HepG2 (cell line): ENCODE data around the gene NME2. TPM values are rescaled to one million over a fixed set of nuclear protein-coding genes. Genes with fewer than 3 reads are reported as not detected.

ENCODE experiments used
- ATAC-seq: fragments of 200-7000 bp; cut with Tn5 transposase; 3 replicates; pipeline ENCODE4 v1.9.1; 2020; ENCODE audit warnings: mild to moderate bottlenecking, moderate library complexity
- BruUV-seq: library from RNA; stranded (reverse); fragments of 400-500 nt; replicated peaks from 2 replicates; lab custom pipeline; 2021; lab: Mats Ljungman, UMichigan
- CTCF ChIA-PET: fragments of 300-600 bp; formaldehyde crosslinking; extraction: SDS; loops from one replicate; lab custom pipeline; 2021; ENCODE audit warnings: low total read pairs, inconsistent platforms, low intra/inter-chr PET ratio; lab: Yijun Ruan, JAX
- POLR2A ChIA-PET: fragments of 350-600 bp; sonication (Branson Sonifier 250); formaldehyde crosslinking; loops from one replicate; lab custom pipeline; 2020; ENCODE audit warnings: antibody characterized with exemption, inconsistent platforms; lab: Yijun Ruan, JAX
- DNase-seq: peaks from one replicate; pipeline ENCODE4 v3.0.0-alpha.2; 2015; ENCODE audit warnings: low spot score
- FAIRE-seq: peaks from 3 replicates; lab custom pipeline; 2011; peaks lifted over from hg19 to GRCh38; lab: Jason Lieb, UNC
- H2AFZ ChIP-seq: one replicate; pipeline ENCODE4 v1.6.1; 2011; ENCODE audit warnings: low read length, inconsistent platforms
- H3K27ac ChIP-seq: fragments of 300-600 bp; 3 replicates; pipeline ENCODE4 v1.8.0; 2011; ENCODE audit warnings: mixed run types, mild to moderate bottlenecking, mixed read lengths, low read length, inconsistent platforms; ENCODE audit not compliant: insufficient read depth; ENCODE audit errors: extremely low read length
- H3K27me3 ChIP-seq, 2 experiments: fragments of 200-600 bp in 1 of 2; 2 replicates in 1 of 2; 3 replicates in 1 of 2; pipeline versions ENCODE4 v1.6.0 to v1.8.0; 2011; ENCODE audit warnings: low read length in 2 of 2, mild to moderate bottlenecking in 2 of 2, moderate library complexity in 2 of 2, inconsistent platforms in 1 of 2; ENCODE audit not compliant: insufficient read depth in 2 of 2, control insufficient read depth in 1 of 2
- H3K36me3 ChIP-seq, 2 experiments: fragments of 200-600 bp in 1 of 2; replicated peaks in 1 of 2; 2 replicates in 1 of 2; 3 replicates in 1 of 2; pipeline versions ENCODE4 v1.5.1 to v1.8.0; 2011; ENCODE audit warnings: low read length in 2 of 2, inconsistent platforms in 1 of 2; ENCODE audit not compliant: insufficient read depth in 2 of 2, control insufficient read depth in 1 of 2
- H3K4me1 ChIP-seq: 2 replicates; pipeline ENCODE4 v1.5.1; 2012; ENCODE audit warnings: low read length, inconsistent platforms; ENCODE audit not compliant: insufficient read depth
- H3K4me2 ChIP-seq: 2 replicates; pipeline ENCODE4 v1.6.0; 2011; ENCODE audit warnings: low read depth, low read length, inconsistent platforms
- H3K4me3 ChIP-seq, 3 experiments: fragments of 200-600 bp in 1 of 3; sonication (generic), shearing (Covaris generic) in 1 of 3; replicated peaks in 1 of 3; 2 replicates each; pipeline ENCODE4 v1.5.1; 2011 to 2016; ENCODE audit warnings: low read length in 3 of 3, inconsistent platforms in 2 of 3, low read depth in 2 of 3, mild to moderate bottlenecking in 2 of 3, control low read depth in 1 of 3, mixed read lengths in 1 of 3; ENCODE audit not compliant: insufficient read depth in 1 of 3
- H3K79me2 ChIP-seq: one replicate; pipeline ENCODE4 v1.6.1; 2011; ENCODE audit warnings: low read length, inconsistent platforms; ENCODE audit not compliant: insufficient read depth
- H3K9ac ChIP-seq: 2 replicates; pipeline ENCODE4 v1.6.0; 2011; ENCODE audit warnings: mild to moderate bottlenecking, low read depth, low read length, inconsistent platforms; ENCODE audit not compliant: insufficient read depth
- H3K9me3 ChIP-seq: 2 replicates; pipeline ENCODE4 v1.5.1; 2012; ENCODE audit warnings: mild to moderate bottlenecking, low read length
- H4K20me1 ChIP-seq: 2 replicates; pipeline ENCODE4 v1.6.0; 2011; ENCODE audit warnings: inconsistent platforms, mild to moderate bottlenecking, low read length, moderate library complexity; ENCODE audit not compliant: insufficient read depth
- ETV6 ChIP-seq: sonication (generic); formaldehyde crosslinking; conservative IDR thresholded peaks from 2 replicates; pipeline ENCODE4 v1.4.0; 2020; ENCODE audit warnings: missing genetic modification reagents
- FOXJ3 ChIP-seq: sonication (generic); formaldehyde crosslinking; IDR thresholded peaks from 2 replicates; pipeline ENCODE4 v1.4.0; 2020; ENCODE audit warnings: missing genetic modification reagents, mild to moderate bottlenecking, borderline replicate concordance
- GATAD1 ChIP-seq: IDR thresholded peaks from 2 replicates; pipeline ENCODE4 v1.6.1; 2016; ENCODE audit warnings: missing genetic modification reagents, missing compliant biosample characterization
- HINFP ChIP-seq: sonication (generic); formaldehyde crosslinking; IDR thresholded peaks from 2 replicates; pipeline ENCODE4 v1.4.0; 2020; ENCODE audit warnings: low read depth, mild to moderate bottlenecking, missing genetic modification reagents
- MIER2 ChIP-seq: IDR thresholded peaks from 2 replicates; pipeline ENCODE4 v1.6.1; 2016; ENCODE audit warnings: missing biosample characterization, missing genetic modification reagents
- RBFOX2 ChIP-seq: fragments of 200-400 bp; formaldehyde crosslinking; IDR thresholded peaks from 2 replicates; pipeline ENCODE4 v1.6.1; 2017; ENCODE audit warnings: low read depth, mild to moderate bottlenecking, low read length
- RFX1 ChIP-seq: fragments of 450-650 bp; IDR thresholded peaks from 2 replicates; pipeline ENCODE4 v1.6.1; 2017
- RFX3 ChIP-seq: IDR thresholded peaks from 2 replicates; pipeline ENCODE4 v1.6.1; 2016; ENCODE audit warnings: missing biosample characterization, missing genetic modification reagents
- SALL2 ChIP-seq: sonication (generic); formaldehyde crosslinking; IDR thresholded peaks from 2 replicates; pipeline ENCODE4 v1.8.1; 2023; ENCODE audit warnings: mild to moderate bottlenecking, missing genetic modification reagents, inconsistent platforms
- SAP130 ChIP-seq: IDR thresholded peaks from 2 replicates; pipeline ENCODE4 v1.6.1; 2016; ENCODE audit warnings: low read depth
- SRF ChIP-seq: IDR thresholded peaks from 2 replicates; pipeline ENCODE4 v1.6.1; 2011; ENCODE audit warnings: mild to moderate bottlenecking, low read depth, low read length, moderate library complexity
- TARDBP ChIP-seq: sonication (generic); formaldehyde crosslinking; IDR thresholded peaks from 2 replicates; pipeline ENCODE4 v1.8.0; 2022; ENCODE audit warnings: mild to moderate bottlenecking, missing genetic modification reagents
- TRAFD1 ChIP-seq: sonication (generic); formaldehyde crosslinking; IDR thresholded peaks from 2 replicates; pipeline ENCODE4 v1.5.1; 2020; ENCODE audit warnings: missing genetic modification reagents, mild to moderate bottlenecking, borderline replicate concordance
- ZEB1 ChIP-seq: IDR thresholded peaks from 2 replicates; pipeline ENCODE4 v1.6.1; 2012; ENCODE audit warnings: mild to moderate bottlenecking, low read depth, inconsistent platforms; ENCODE audit not compliant: insufficient replicate concordance
- WGBS: methylation state at CpG from one replicate; pipeline ENCODE4 v1.1.6; 2017; ENCODE audit warnings: low lambda C conversion rate; 5-methylcytosine and 5-hydroxymethylcytosine counted together
- in situ Hi-C: cut with HindIII; loops from 2 replicates; pipeline ENCODE4 v1.10.0; 2017; ENCODE audit warnings: low pct_unique_long_range_greater_than_20kb; ENCODE audit not compliant: extremely low pct_ligation_motif_present
- intact Hi-C: fragments of 100-400 bp; cut with micrococcal nuclease; formaldehyde crosslinking; loops from one replicate; pipeline ENCODE4 v1.10.0; 2022; ENCODE audit not compliant: unreplicated experiment
- polyA plus RNA-seq, 8 experiments: library from polyadenylated mRNA; depleted of rRNA in 3 of 8; stranded (reverse) in 7 of 8; unstranded in 1 of 8; fragments of >200 nt; fragmentation: Illumina TruSeq in 4 of 8; extraction: Trizol in 4 of 8; gene quantifications; 2 replicates each; pipeline versions ENCODE4 v1.2.1 to v1.2.3, GENCODE V29; 2011 to 2016; ENCODE audit warnings: low read depth in 4 of 8, missing spikeins in 1 of 8, mixed read lengths in 1 of 8; ENCODE audit not compliant: insufficient read depth in 1 of 8
- total RNA-seq, 5 experiments: library from RNA; depleted of rRNA; stranded (reverse); fragments of >200 nt; fragmentation: Illumina TruSeq; extraction: Trizol; gene quantifications; 2 replicates each; pipeline ENCODE4 v1.2.3, GENCODE V29; 2016; ENCODE audit warnings: low read depth in 1 of 5

The NME2 gene
- total and polyA plus RNA-seq, 2 of the 13 experiments (the other 11 are each of a cell fraction or from before 2014, with no cell fraction given) = 790 to 1,213 TPM

- TF ChIP-seq FOXJ3 (no peak), SAP130 (CRISPR knock-in tag) (no peak), TARDBP (CRISPR knock-in tag) (no peak), SALL2 (CRISPR knock-in tag) (no peak), ZEB1 (no peak), ETV6 (no peak), MIER2 (CRISPR knock-in tag) (no peak), TRAFD1 (no peak)
- TF ChIP-seq, all 625 proteins: peak for 0
These were observed 18.6 kb upstream of the NME2 start (continued) for GRCh38 chr17:51147650-51148049.

GRCh38 chr17:51149163-51149562 lies 17.0 kb upstream of the NME2 start:
- Histone ChIP-seq H3K9me3 (no peaks in the 10 kb centered on the region), H3K4me3 (no peak overlapping the region), H3K27ac (no peak overlapping the region), H3K4me2 (peak overlapping the region; percentile 38; the same call in 1 of the 2 replicates), H4K20me1 (no peaks in the 10 kb centered on the region), H3K9ac (no peak overlapping the region), H3K4me1 (peaks cover 64% of the 10 kb centered on the region), H2AFZ (no peak overlapping the region), H3K27me3 (no peaks in the 10 kb centered on the region; a peak in 1 of 5 replicates), H3K79me2 (peaks cover 8% of the 10 kb centered on the region), H3K36me3 (no peaks in the 10 kb centered on the region)
- no peak for ATAC-seq
- no peak for DNase-seq
- FAIRE-seq = no peak
- ChIA-PET CTCF (no interaction called here), POLR2A (no interaction called here)
- 23% methylated on average over 2 of the region's 2 CpGs for WGBS
- BruUV-seq = no TSS peak
- TF ChIP-seq RFX3 (CRISPR knock-in tag) (peak; percentile 48; the same call in 1 of the 2 replicates), RBFOX2 (no peak), HINFP (no peak), SRF (peak; percentile 69; the same call in 1 of the 2 replicates), GATAD1 (CRISPR knock-in tag) (no peak), RFX1 (peak; percentile 27; the same call in 1 of the 2 replicates)
- in situ Hi-C loops = no loop called here
- intact Hi-C loops = no loop called here
